ENCODE data around the gene PWP1. TPM values are rescaled to one million over a fixed set of nuclear protein-coding genes. Genes with fewer than 3 reads are reported as not detected.

Gene PWP1
- total RNA-seq, result 10 to 100 TPM; 40.2 to 72.3 TPM

DNA sequence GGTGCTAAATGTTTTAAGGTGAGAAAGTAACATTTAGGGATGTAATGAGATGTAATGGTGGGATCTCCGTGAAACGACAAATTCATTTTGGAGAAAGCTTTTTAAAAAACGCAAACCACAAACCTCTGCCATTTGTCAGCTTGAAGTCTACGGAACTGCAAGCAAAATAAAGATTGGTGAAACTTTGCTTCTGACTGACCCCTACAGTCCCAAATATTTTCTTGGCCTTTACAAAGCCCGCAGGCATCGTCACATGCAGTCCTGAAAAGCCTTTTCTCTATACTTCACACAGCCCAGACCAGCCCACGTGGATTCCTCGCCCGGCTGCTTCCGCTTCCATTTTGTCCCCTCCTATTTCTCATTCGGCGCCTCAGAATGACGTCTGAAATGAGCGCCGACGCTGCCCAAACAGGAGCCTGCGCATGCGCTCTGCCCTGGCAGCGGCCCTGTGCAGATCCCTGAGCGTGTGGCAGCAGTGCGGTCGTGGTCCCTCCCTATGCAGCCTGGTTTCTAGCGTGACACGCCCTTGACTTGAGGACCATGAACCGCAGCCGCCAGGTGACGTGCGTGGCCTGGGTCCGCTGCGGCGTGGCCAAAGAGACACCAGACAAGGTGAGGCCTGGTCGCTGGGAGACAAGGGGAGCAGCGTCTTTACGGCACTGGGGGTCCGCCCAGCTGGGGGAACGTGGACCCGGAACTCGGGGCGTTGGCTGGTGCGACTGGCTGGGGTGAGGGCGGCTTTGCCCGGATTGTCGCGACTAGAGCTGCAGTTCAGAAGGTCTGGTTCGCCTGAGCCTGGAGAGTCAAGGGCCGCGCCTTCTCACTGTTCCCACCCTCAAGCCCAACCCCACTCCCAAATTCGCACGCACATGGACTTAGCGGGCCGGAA is at the start of gene PWP1:
PWP1 (plus strand) TSS at position 440 of the 889 bp plus-strand sequence; CDS start at position 541, 101 bp downstream.
- peak within 1 kb of the TSS; percentile 96 for H3K4me3 Mint-ChIP-seq
- peak; percentile 94 for ATAC-seq (replicated peaks)
- no peaks in the 10 kb centered on the region for H3K9me3 Mint-ChIP-seq
- peaks cover 51% of the 10 kb centered on the region for H3K36me3 Mint-ChIP-seq (ENCODE audit: low read depth)
- H3K27ac Mint-ChIP-seq, result peak within 1 kb of the TSS; percentile 99
- peaks cover 2% of the 10 kb centered on the region for H3K27me3 Mint-ChIP-seq
- peaks cover 22% of the 10 kb centered on the region for H3K4me1 Mint-ChIP-seq

DNA sequence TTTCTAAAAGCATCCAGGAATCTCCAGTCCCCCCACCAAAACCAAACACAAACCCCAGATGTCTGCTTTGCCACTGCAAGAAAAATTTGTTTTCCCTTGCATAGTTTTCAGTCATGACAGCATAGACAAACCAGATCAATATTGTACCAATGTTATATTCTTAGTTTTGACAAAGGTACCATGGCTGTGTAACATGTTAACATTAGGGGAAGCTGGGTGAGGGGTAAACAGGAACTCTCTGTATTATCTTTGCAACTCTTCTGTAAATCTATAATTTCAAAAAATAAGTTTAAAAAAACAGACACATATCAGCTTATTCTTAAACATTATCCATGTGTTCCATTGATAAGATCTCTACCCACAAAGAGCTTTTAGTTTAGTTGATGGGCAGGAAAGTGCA is 44.4 kb upstream of the PWP1 start:
- ATAC-seq (replicated peaks), result no peak
- peaks cover 23% of the 10 kb centered on the region for H3K36me3 Mint-ChIP-seq (ENCODE audit: low read depth)
- H3K27ac Mint-ChIP-seq, result no peak overlapping the region
- no peak overlapping the region for H3K4me3 Mint-ChIP-seq
- no peaks in the 10 kb centered on the region for H3K9me3 Mint-ChIP-seq
- H3K4me1 Mint-ChIP-seq, result no peaks in the 10 kb centered on the region
- H3K27me3 Mint-ChIP-seq, result no peaks in the 10 kb centered on the region

DNA sequence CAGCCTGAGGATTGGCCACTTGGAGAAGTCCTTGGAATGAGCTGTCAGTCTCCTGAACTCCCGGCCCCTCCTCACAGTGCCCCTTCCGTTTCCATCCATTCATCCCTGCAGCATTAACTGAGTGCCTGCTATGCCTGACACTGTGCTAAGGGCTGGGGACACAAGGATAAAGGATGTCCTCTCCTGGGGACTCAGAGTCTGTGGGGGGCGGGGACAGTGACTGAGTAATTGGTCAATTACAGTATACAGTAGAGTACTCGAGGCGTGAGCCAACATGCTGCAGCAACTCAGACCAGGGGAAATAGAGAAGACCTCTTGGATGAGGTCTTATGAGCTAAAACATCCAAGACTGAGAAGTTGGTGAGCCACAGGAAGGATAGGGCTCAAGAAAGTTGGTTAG is 43.4 kb upstream of the PWP1 start:
- H3K9me3 Mint-ChIP-seq, result no peaks in the 10 kb centered on the region
- ATAC-seq (replicated peaks), result no peak
- H3K27ac Mint-ChIP-seq, result no peak overlapping the region
- no peaks in the 10 kb centered on the region for H3K4me1 Mint-ChIP-seq
- H3K36me3 Mint-ChIP-seq (ENCODE audit: low read depth), result peaks cover 23% of the 10 kb centered on the region
- H3K4me3 Mint-ChIP-seq, result no peak overlapping the region
- no peaks in the 10 kb centered on the region for H3K27me3 Mint-ChIP-seq

DNA sequence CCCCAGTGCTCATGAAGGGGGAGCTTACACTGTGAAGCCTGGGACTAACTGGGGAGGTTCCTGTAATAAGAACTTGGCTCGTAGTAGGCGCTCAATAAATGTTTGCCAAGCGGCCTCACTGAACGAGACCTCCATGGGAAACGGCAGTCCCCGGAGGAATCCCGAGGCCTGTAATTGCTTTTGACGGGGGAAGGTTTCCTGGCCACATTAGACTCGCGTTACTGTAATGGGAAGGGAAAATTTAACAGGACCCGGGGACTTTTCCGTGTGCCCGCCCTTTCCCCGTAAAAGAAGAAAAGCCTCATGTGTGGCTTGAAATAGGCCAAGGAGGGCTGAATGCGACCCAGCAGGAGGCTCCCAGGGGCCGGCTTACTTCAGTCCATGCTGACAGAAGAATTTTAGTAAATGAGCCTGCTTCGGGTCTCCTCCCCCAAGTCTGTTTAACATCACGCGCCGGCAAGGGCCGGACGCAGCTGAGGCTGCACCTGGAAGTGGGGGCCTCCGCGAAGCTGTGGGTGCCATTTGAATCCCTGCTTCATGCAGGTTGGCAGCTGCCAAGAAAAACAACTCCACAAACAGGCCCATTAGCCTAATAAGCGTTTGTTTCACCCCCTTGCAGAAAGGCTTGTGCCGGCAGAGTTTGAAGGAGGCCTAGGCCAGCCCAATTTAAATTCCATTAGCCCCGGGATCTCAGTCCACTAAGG is 39.8 kb upstream of the PWP1 start:
- H3K36me3 Mint-ChIP-seq (ENCODE audit: low read depth), result peaks cover 6% of the 10 kb centered on the region
- no peaks in the 10 kb centered on the region for H3K4me1 Mint-ChIP-seq
- no peak overlapping the region for H3K27ac Mint-ChIP-seq
- no peak overlapping the region for H3K4me3 Mint-ChIP-seq
- H3K27me3 Mint-ChIP-seq, result no peaks in the 10 kb centered on the region
- H3K9me3 Mint-ChIP-seq, result no peaks in the 10 kb centered on the region
- no peak for ATAC-seq (replicated peaks)

DNA sequence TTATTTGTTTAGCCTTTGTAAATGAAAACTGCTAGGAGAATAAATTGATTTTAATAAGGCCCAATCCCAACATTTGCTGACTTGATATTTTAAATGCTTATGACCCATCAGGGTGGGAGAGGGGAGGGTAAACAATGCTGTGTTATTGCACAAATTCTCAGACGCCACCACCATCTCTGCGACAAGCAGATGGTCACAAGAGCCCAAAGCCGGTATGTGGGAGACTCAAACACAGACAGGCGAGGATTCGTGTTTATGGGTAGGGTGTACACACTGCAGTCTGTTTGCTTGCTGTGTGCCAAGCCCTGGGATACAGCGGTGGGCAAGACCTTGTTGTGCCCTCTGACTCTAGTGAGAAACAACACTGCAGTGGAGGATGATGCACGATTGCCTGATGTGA is 39.2 kb upstream of the PWP1 start:
- Mint-ChIP-seq H3K9me3 (no peaks in the 10 kb centered on the region), H3K4me3 (no peak overlapping the region), H3K27me3 (no peaks in the 10 kb centered on the region), H3K36me3 (ENCODE audit: low read depth) (peaks cover 6% of the 10 kb centered on the region), H3K4me1 (no peaks in the 10 kb centered on the region), H3K27ac (no peak overlapping the region)
- no peak for ATAC-seq (replicated peaks)

DNA sequence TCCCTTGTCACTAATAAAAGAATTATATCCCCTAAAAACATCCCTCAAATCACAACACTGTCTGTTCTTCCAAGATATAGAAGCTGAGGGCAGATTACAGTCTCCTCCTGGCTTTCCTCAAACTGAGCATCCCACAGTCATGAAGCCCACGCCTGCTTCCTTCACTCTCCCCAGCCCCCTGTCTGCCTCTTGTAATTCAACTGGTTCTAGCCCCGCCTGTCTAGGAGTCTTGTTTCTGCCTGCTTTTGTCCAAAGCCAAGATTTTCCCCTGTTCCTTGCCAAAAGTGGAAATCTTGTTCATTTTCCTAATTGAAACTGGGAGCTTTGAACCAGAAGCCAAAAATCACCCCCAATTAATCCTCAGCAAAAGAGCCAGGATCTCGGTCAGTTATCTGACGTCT is 35.9 kb upstream of the PWP1 start:
- no peaks in the 10 kb centered on the region for H3K4me1 Mint-ChIP-seq

DNA sequence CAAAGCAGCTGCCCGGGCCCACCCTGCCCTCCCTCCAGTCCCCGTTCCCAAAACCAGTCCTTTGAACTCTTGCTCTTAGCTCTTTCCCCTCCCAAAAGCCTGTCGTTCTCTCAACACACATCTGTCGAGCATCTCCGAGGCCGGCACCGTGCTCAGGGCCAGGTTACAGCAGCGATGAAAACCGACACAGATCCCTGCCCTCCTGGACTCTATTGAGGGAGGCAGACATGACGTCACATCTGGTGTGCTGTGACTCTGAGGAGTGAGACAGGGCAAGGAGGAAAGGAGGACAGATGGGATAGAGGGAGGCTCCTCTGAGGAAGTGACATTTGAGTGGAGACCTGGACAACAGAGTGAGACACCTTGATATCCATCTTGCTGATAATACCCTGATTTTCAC is 34.6 kb upstream of the PWP1 start:
- Mint-ChIP-seq H3K27me3 (no peaks in the 10 kb centered on the region), H3K27ac (no peak overlapping the region), H3K4me1 (no peaks in the 10 kb centered on the region), H3K36me3 (ENCODE audit: low read depth) (peaks cover 12% of the 10 kb centered on the region), H3K4me3 (no peak overlapping the region), H3K9me3 (no peaks in the 10 kb centered on the region)
- ATAC-seq (replicated peaks), result no peak

More for the DNA sequence above, 35.9 kb upstream of the PWP1 start:
- Mint-ChIP-seq H3K4me3 (no peak overlapping the region), H3K36me3 (ENCODE audit: low read depth) (peaks cover 12% of the 10 kb centered on the region), H3K9me3 (no peaks in the 10 kb centered on the region), H3K27me3 (no peaks in the 10 kb centered on the region), H3K27ac (no peak overlapping the region)
- ATAC-seq (replicated peaks), result no peak

DNA sequence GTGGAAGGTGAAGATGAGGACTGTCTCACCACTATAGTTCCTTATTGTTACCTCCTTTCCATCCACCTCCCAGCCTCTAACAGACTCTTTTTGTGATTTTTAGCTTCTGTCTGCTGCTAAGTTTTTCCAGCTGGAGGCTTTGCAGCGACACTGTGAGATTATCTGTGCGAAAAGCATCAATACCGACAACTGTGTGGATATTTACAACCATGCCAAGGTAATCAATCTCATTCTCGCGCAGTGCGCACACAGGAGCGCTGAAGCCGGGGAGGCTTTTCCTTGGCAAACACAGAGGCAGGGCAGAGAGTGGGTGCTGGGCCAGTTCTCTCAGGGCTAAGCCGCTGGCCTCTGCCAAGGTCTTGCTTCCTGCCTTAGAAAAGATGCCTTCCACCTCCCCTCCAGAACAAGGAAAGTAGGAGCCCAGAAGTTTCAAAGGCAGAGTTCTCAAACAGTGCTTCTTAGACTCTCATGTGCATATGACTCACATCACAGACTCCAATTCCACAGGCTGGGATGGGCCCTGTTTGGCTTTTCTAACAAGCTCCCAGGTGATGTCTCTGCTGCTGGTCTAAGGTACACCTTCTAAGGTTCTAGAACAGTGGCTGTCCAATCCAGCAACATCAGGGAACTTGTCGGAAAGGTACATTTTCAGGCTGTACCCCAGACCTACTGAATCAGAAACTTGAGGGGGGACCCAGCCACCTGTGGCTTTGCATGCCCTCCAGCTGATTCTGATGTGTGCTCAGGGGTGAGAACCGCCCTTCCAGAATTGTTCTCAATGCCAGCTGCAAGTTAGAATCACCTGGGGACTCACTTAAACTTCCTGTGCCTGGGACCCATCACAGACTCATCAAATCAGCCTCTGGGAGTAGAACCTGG is 33.8 kb upstream of the PWP1 start:
- no peak for ATAC-seq (replicated peaks)
- no peaks in the 10 kb centered on the region for H3K4me1 Mint-ChIP-seq
- H3K27me3 Mint-ChIP-seq, result no peaks in the 10 kb centered on the region
- H3K36me3 Mint-ChIP-seq (ENCODE audit: low read depth), result peaks cover 15% of the 10 kb centered on the region
- H3K9me3 Mint-ChIP-seq, result no peaks in the 10 kb centered on the region
- H3K4me3 Mint-ChIP-seq, result no peak overlapping the region
- H3K27ac Mint-ChIP-seq, result no peak overlapping the region

DNA sequence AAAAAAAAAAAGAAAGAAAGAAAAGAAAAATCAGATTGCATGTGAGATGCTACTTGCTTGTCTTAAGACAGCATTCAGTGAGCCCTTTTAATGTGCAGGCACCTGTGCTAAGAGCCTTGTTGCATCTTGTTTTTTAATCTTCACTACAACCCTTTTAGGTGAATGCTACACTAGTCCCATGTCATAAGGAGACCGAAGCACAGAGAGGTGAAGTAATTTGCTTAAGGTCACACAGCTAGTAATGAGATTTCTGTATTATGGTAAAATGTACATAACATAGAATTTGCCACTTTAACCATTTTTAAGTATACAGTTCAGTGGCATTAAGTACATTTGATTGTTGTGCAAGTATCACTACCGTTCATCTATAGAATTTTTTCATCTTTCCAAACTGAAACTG is 32.1 kb upstream of the PWP1 start:
- Mint-ChIP-seq H3K4me3 (no peak overlapping the region), H3K27ac (no peak overlapping the region), H3K9me3 (no peaks in the 10 kb centered on the region), H3K27me3 (no peaks in the 10 kb centered on the region), H3K36me3 (ENCODE audit: low read depth) (peaks cover 31% of the 10 kb centered on the region), H3K4me1 (no peaks in the 10 kb centered on the region)
- ATAC-seq (replicated peaks), result no peak

DNA sequence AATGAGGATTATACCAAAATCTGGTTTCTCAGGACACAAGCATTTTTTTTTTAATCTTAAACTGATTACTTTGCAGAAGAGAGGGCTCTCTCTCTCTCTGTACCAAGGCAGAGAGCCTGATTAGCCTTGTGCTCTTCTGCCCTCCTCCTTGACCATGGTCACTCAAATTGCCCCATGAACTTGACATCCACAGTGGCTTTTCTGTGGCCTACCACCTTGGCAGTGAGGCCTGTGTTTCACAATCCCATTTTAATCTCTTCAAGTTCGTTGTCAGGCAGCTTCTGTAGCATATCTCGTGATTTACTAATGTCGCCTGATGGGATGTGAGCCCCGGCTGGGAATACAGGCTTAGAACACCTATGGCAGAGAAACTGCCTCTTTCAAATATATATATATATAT is 30.7 kb upstream of the PWP1 start:
- H3K4me1 Mint-ChIP-seq, result no peaks in the 10 kb centered on the region
- no peak overlapping the region for H3K4me3 Mint-ChIP-seq
- no peak overlapping the region for H3K27ac Mint-ChIP-seq
- peaks cover 41% of the 10 kb centered on the region for H3K36me3 Mint-ChIP-seq (ENCODE audit: low read depth)
- no peaks in the 10 kb centered on the region for H3K27me3 Mint-ChIP-seq
- no peak for ATAC-seq (replicated peaks)
- no peaks in the 10 kb centered on the region for H3K9me3 Mint-ChIP-seq

DNA sequence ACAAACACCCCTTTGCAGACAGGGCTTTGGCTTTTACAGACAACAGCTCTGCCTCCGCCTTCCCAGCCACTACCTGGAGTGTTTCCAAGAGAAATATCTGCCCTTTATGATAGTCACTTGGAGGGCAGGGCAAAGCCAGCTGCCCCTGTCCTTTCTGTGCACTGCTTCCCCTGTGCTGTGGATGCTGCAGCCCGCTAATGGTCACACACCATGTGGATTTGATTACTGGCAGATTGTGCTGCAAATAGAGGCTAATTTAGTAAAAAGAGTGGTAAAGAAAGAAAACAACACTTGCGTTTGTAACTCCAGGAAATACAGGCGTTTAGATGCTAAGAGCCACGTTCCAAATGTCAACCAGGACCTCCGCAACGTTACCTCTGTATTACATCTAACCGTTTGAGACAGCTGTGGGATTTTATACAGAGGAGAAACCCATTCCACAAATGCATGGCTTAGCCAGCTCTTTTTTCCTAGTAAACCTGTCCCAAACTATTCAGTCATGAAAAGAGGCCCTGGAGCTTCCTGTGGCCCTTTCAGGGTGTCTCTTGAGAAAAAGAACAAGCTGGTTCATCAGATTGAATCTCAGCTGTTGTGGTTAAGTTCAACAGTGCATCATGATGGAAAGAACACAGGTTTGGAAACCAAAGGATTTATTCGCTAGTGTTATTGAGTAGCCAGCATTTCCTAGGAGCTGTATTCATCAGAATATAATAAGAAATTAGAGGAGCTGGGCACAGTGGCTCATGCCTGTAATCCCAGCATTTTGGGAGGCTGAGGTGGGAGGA is 30.1 kb upstream of the PWP1 start:
- Mint-ChIP-seq H3K27ac (no peak overlapping the region), H3K9me3 (no peaks in the 10 kb centered on the region), H3K27me3 (no peaks in the 10 kb centered on the region), H3K36me3 (ENCODE audit: low read depth) (peaks cover 41% of the 10 kb centered on the region), H3K4me3 (no peak overlapping the region), H3K4me1 (no peaks in the 10 kb centered on the region)
- ATAC-seq (replicated peaks), result no peak

DNA sequence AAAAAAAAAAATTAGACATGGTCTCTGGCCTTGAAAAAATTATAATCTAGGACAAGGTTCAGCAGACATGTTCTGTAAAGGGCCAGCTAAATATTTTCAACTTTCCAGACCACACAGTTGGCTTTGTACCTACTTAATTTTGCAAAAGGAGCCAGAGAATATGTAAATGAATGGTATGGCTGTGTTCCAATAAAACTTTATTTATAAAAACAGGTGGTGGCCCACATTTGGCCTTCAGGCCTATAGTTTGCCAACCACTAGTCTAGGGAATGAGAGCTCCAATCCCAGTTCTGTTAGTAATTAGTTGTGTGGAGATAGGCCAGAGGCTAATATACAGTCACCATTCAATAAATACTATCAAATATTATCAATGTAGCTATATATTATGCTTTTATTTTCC is 29.3 kb upstream of the PWP1 start:
- no peak for ATAC-seq (replicated peaks)
- H3K36me3 Mint-ChIP-seq (ENCODE audit: low read depth), result peaks cover 39% of the 10 kb centered on the region
- no peaks in the 10 kb centered on the region for H3K27me3 Mint-ChIP-seq
- no peak overlapping the region for H3K27ac Mint-ChIP-seq
- H3K4me1 Mint-ChIP-seq, result no peaks in the 10 kb centered on the region
- no peak overlapping the region for H3K4me3 Mint-ChIP-seq
- H3K9me3 Mint-ChIP-seq, result no peaks in the 10 kb centered on the region

DNA sequence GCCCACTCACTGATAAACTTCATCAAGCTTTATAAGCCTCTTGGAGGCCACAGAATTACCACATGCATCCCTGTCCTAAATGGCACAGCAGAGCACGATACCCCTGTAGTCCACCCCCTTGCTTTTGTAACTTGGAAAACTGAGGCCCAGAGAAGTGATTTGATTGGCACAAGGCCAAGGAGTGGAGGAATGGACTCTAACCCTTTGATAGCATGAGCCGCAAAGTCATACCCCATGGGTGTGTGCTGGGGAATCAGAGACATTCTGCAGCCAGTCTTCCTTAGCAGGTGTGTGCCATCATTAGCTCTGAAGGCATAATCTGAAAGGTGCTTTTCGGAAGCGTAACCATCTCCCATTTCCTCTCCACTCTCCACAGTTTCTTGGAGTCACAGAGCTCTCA is 28.5 kb upstream of the PWP1 start:
- ATAC-seq (replicated peaks), result no peak
- Mint-ChIP-seq H3K27ac (no peak overlapping the region), H3K4me1 (no peaks in the 10 kb centered on the region), H3K4me3 (no peak overlapping the region), H3K36me3 (ENCODE audit: low read depth) (peaks cover 34% of the 10 kb centered on the region), H3K27me3 (no peaks in the 10 kb centered on the region), H3K9me3 (no peaks in the 10 kb centered on the region)

DNA sequence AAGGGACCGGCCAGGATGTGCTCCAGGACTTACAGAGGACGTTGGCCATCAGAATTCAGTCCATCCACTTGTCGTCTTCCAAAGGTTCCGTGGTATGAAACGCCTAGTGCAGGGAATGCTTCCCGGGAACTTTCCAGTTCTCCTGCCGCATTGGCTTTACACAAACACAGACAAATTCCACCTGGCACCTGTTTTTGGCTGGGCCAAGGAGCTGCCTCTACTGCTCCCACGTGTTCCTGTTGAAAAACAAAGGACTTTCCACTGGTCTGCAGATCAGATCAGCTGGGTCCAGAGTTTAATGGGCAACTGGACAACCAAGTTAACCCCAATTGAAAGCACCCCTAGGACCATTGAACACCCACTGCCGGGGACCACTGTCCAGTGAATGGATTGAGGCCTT is 28.0 kb upstream of the PWP1 start:
- Mint-ChIP-seq H3K27ac (no peak overlapping the region), H3K4me3 (no peak overlapping the region), H3K9me3 (no peaks in the 10 kb centered on the region), H3K4me1 (no peaks in the 10 kb centered on the region), H3K27me3 (no peaks in the 10 kb centered on the region), H3K36me3 (ENCODE audit: low read depth) (peaks cover 31% of the 10 kb centered on the region)
- no peak for ATAC-seq (replicated peaks)
